ENCODE measurements around the gene GET3.

DNA sequence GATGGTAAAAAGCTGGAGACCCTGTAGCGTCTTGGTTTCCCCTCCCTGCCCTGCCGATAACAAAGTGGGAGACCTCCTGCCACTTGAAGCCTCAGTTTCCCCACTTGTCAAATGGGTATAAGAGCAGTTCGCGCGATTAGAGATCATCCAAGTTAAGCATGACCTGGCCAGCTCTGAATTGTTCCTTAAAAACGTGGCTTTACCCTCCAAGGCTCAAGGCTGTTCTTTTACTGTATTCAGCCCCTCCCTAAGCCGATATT lies 14.0 kb upstream of the GET3 start:
- TF ChIP-seq, protein P1, sequence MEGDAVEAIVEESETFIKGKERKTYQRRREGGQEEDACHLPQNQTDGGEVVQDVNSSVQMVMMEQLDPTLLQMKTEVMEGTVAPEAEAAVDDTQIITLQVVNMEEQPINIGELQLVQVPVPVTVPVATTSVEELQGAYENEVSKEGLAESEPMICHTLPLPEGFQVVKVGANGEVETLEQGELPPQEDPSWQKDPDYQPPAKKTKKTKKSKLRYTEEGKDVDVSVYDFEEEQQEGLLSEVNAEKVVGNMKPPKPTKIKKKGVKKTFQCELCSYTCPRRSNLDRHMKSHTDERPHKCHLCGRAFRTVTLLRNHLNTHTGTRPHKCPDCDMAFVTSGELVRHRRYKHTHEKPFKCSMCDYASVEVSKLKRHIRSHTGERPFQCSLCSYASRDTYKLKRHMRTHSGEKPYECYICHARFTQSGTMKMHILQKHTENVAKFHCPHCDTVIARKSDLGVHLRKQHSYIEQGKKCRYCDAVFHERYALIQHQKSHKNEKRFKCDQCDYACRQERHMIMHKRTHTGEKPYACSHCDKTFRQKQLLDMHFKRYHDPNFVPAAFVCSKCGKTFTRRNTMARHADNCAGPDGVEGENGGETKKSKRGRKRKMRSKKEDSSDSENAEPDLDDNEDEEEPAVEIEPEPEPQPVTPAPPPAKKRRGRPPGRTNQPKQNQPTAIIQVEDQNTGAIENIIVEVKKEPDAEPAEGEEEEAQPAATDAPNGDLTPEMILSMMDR (conservative IDR thresholded peaks at IDR 0.05): no peak
- TF ChIP-seq ZFX (IDR thresholded peaks at IDR 0.05): no peak

Measured in C4-2B (cell line).